Fibroblast of lung (primary cell): ENCODE results near the gene NLRC3. TPM values are rescaled to one million over a fixed set of nuclear protein-coding genes. Genes with fewer than 3 reads are reported as not detected.

Source experiments
- DNase-seq, 2 donors: peaks; one replicate each; pipeline versions ENCODE4 v3.0.0 to v3.0.0-alpha.2; 2010; ENCODE audit warnings: low read depth in 2 of 2
- H2AFZ ChIP-seq: 2 replicates; pipeline ENCODE4 v1.5.1; 2012; ENCODE audit warnings: low read length, control low read depth, inconsistent platforms
- H3K27ac ChIP-seq: 2 replicates; pipeline ENCODE4 v1.5.1; 2011; ENCODE audit warnings: low read length, control low read depth; ENCODE audit not compliant: insufficient read depth
- H3K27me3 ChIP-seq: 2 replicates; pipeline ENCODE4 v1.5.1; 2011; ENCODE audit warnings: mild to moderate bottlenecking, low read length; ENCODE audit not compliant: control insufficient read depth, insufficient read depth
- H3K36me3 ChIP-seq: 2 replicates; pipeline ENCODE4 v1.5.1; 2011; ENCODE audit warnings: low read length; ENCODE audit not compliant: control insufficient read depth, insufficient read depth
- H3K4me1 ChIP-seq: 2 replicates; pipeline ENCODE4 v1.5.1; 2011; ENCODE audit warnings: low read length; ENCODE audit not compliant: control insufficient read depth, insufficient read depth; ENCODE audit errors: extremely low read depth
- H3K4me2 ChIP-seq: 2 replicates; pipeline ENCODE4 v1.5.1; 2011; ENCODE audit warnings: low read length, control low read depth; ENCODE audit not compliant: insufficient read depth; ENCODE audit errors: extremely low read depth
- H3K4me3 ChIP-seq, 4 experiments: fragments of 200-600 bp in 1 of 4; sonication (generic) in 1 of 4; replicated peaks in 1 of 4; 2 replicates each; pipeline ENCODE4 v1.5.1; 2011 to 2016; ENCODE audit warnings: low read length in 4 of 4, low read depth in 3 of 4, mild to moderate bottlenecking in 3 of 4, control low read depth in 2 of 4, inconsistent platforms in 1 of 4, mixed read lengths in 1 of 4; ENCODE audit not compliant: insufficient read depth in 1 of 4; ENCODE audit errors: control extremely low read depth in 1 of 4
- H3K79me2 ChIP-seq: 2 replicates; pipeline ENCODE4 v1.5.1; 2012; ENCODE audit warnings: mild to moderate bottlenecking, low read length, inconsistent platforms; ENCODE audit not compliant: control insufficient read depth, insufficient read depth
- H3K9ac ChIP-seq: 2 replicates; pipeline ENCODE4 v1.5.1; 2011; ENCODE audit warnings: mild to moderate bottlenecking, low read length, control low read depth; ENCODE audit not compliant: insufficient read depth
- H3K9me3 ChIP-seq: 2 replicates; pipeline ENCODE4 v1.5.1; 2012; ENCODE audit warnings: low read depth, low read length; ENCODE audit not compliant: control insufficient read depth, insufficient read depth
- H4K20me1 ChIP-seq: 2 replicates; pipeline ENCODE4 v1.5.1; 2011; ENCODE audit warnings: low read length; ENCODE audit not compliant: control insufficient read depth, insufficient read depth; ENCODE audit errors: extremely low read depth
- EZH2 ChIP-seq: IDR thresholded peaks from 2 replicates; pipeline ENCODE4 v1.5.1; 2012; ENCODE audit warnings: low read length, control low read depth, mild to moderate bottlenecking; ENCODE audit errors: missing control alignments
- polyA plus RNA-seq, 2 donors: library from polyadenylated mRNA; depleted of rRNA in 1 of 2; stranded (reverse) in 1 of 2; unstranded in 1 of 2; fragments of >200 nt; gene quantifications; 2 replicates each; pipeline ENCODE4 v1.2.1, GENCODE V29; 2011 to 2012; ENCODE audit warnings: missing spikeins in 1 of 2
- total RNA-seq: library from RNA; depleted of rRNA; stranded (reverse); fragments of >200 nt; gene quantifications from 2 replicates; pipeline ENCODE4 v1.2.1, GENCODE V29; 2014
- TF ChIP-seq, protein P1 (sequence below), 2 donors: IDR thresholded peaks in 1 of 2; conservative IDR thresholded peaks in 1 of 2; 1 replicate in 1 of 2; 2 replicates in 1 of 2; pipeline ENCODE4 v1.5.1; 2011 to 2012; ENCODE audit warnings: low read length in 2 of 2, control low read depth in 1 of 2, inconsistent platforms in 1 of 2, low read depth in 1 of 2, mild to moderate bottlenecking in 1 of 2

Gene NLRC3
- total and polyA plus RNA-seq, 2 donors (not counting 1 experiment from before 2014, with no cell fraction given), result 0.17 TPM; not detected in 1

DNA sequence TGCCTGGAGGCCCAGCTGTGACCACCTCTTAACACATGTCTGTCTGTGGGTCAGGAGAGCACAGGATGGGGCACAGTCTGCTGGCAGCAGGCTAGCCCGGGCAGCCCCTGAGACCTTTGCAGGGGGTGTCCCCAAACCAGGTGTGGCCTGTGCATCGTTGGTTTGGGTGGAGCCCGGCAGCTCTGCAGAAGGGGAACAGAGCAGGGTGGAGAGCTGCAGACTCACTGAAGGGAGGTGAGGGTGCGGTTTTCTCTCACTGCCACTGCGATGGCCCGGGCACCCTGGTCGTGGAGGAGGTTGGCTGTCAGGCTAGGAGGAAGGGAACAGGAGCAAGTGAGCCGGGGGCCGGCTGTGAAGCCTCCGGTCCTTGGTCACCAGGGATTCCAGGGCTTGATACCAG is 28.8 kb downstream of the NLRC3 start:
- no peaks in the 10 kb centered on the region for H3K36me3 ChIP-seq

DNA sequence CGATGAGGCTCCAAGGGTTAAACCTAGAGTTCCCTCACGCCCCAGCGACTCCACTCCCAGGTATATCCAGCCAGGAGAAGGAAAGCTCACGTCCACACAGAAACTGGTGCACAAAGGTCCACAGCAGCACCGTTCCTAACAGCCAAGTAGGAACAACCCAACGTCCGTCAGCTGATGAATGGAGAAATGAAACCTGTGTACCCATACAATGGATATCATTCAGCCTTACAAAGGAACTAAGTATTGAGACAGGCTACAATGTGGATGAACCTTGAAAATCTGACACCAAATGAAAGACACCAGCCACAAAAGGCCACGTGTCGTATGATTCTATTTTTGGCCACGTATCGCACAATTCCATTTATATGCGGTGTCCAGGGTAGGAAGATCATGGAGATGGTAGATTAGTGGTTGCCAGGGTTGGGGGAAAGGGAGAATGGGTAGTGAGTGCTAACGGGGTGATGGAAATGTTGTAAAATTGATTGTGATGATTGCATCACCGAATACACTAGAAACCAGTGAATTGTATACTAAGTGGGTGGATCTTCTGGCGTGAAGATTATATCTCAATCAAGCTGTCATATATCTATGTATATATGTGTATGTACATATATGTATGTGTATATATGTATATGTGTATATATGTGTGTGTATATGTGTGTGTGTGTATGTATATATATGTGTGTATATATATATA is 30.1 kb downstream of the NLRC3 start:
- Histone ChIP-seq H3K9ac (no peak overlapping the region), H3K27me3 (no peaks in the 10 kb centered on the region), H3K36me3 (no peaks in the 10 kb centered on the region), H3K27ac (no peak overlapping the region), H4K20me1 (no peaks in the 10 kb centered on the region), H3K4me1 (no peaks in the 10 kb centered on the region), H3K9me3 (no peaks in the 10 kb centered on the region), H2AFZ (no peak overlapping the region), H3K79me2 (no peaks in the 10 kb centered on the region), H3K4me2 (no peak overlapping the region), H3K4me3 (no peak overlapping the region)
- TF ChIP-seq, protein P1, sequence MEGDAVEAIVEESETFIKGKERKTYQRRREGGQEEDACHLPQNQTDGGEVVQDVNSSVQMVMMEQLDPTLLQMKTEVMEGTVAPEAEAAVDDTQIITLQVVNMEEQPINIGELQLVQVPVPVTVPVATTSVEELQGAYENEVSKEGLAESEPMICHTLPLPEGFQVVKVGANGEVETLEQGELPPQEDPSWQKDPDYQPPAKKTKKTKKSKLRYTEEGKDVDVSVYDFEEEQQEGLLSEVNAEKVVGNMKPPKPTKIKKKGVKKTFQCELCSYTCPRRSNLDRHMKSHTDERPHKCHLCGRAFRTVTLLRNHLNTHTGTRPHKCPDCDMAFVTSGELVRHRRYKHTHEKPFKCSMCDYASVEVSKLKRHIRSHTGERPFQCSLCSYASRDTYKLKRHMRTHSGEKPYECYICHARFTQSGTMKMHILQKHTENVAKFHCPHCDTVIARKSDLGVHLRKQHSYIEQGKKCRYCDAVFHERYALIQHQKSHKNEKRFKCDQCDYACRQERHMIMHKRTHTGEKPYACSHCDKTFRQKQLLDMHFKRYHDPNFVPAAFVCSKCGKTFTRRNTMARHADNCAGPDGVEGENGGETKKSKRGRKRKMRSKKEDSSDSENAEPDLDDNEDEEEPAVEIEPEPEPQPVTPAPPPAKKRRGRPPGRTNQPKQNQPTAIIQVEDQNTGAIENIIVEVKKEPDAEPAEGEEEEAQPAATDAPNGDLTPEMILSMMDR (conservative IDR thresholded peaks at IDR 0.05 in 1 of 2, IDR thresholded peaks at IDR 0.05 in 1 of 2; ENCODE audit: low read depth in 1 of 2, low read length in 2 of 2), result no peak
- no peak for TF ChIP-seq EZH2
- DNase-seq, result no peak

More for the DNA sequence above, 28.8 kb downstream of the NLRC3 start:
- H3K4me2 ChIP-seq, result no peak overlapping the region
- H3K4me3 ChIP-seq, result no peak overlapping the region
- no peak overlapping the region for H2AFZ ChIP-seq
- H3K4me1 ChIP-seq, result no peaks in the 10 kb centered on the region
- H3K27me3 ChIP-seq, result no peaks in the 10 kb centered on the region
- no peak overlapping the region for H3K9ac ChIP-seq
- H4K20me1 ChIP-seq, result no peaks in the 10 kb centered on the region
- no peaks in the 10 kb centered on the region for H3K79me2 ChIP-seq
- DNase-seq, result no peak
- H3K9me3 ChIP-seq, result no peaks in the 10 kb centered on the region
- no peak overlapping the region for H3K27ac ChIP-seq
- TF ChIP-seq, protein P1 (conservative IDR thresholded peaks at IDR 0.05 in 1 of 2, IDR thresholded peaks at IDR 0.05 in 1 of 2; ENCODE audit: low read depth in 1 of 2, low read length in 2 of 2), result no peak
- no peak for TF ChIP-seq EZH2

DNA sequence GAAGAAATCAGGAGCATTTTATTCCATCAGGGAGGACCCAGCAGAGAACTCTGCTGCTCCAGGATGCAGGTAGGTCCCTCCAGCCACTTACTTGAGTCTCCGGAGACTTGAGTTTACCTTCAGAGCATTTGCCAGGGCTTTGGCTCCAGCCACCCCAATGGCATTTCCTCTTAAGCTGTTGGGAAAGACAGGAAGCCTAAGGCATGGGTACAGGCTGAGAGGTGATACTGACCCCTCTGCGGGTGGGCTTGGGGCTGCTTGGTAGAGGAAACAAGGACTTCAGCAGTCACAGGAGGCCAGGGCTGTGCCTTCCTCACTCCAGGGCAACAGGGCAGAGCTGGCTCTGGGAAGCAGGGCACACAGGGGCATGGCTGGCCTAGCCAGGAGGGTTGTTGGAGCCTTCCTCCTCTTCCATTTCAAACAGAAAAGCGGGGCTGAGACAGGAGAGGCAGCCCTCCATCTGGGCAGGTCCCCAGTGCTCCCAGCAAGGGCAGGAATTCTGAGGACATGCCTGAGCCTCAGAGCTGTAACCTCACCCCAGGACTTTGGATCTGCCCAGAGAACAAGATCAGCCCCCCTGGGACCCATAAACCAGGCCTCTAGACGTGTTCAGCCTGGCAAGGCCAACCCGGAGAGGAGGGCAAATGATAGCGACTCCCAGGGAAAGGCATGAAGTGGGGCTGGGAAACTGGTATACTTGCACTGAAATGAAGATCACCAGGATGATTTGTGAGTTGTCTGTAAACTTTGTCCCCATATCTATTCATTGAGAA is 34.4 kb downstream of the NLRC3 start:
- no peaks in the 10 kb centered on the region for H3K79me2 ChIP-seq
- no peak overlapping the region for H2AFZ ChIP-seq
- no peaks in the 10 kb centered on the region for H4K20me1 ChIP-seq
- no peaks in the 10 kb centered on the region for H3K36me3 ChIP-seq
- TF ChIP-seq EZH2, result no peak
- TF ChIP-seq, protein P1 (conservative IDR thresholded peaks at IDR 0.05 in 1 of 2, IDR thresholded peaks at IDR 0.05 in 1 of 2; ENCODE audit: low read depth in 1 of 2, low read length in 2 of 2), result no peak
- H3K4me3 ChIP-seq, result no peak overlapping the region
- no peak overlapping the region for H3K27ac ChIP-seq
- no peaks in the 10 kb centered on the region for H3K27me3 ChIP-seq
- no peak overlapping the region for H3K9ac ChIP-seq
- no peaks in the 10 kb centered on the region for H3K4me1 ChIP-seq
- no peak for DNase-seq
- H3K4me2 ChIP-seq, result no peak overlapping the region
- no peaks in the 10 kb centered on the region for H3K9me3 ChIP-seq
